Esophagus squamous epithelium (tissue), 5 donors: Measurements from ENCODE around the gene JPT2. TPM values are rescaled to one million over a fixed set of nuclear protein-coding genes. Genes with fewer than 3 reads are reported as not detected.

Experiments
- DNase-seq: peaks from one replicate; lab custom pipeline; 2025; lab: John Stamatoyannopoulos, UW
- H3K27ac ChIP-seq, 4 donors: fragments of 200-600 bp; sonication (generic); one replicate each; pipeline ENCODE4 v1.5.1; 2016 to 2019; ENCODE audit warnings: mild to moderate bottlenecking in 1 of 4
- H3K27me3 ChIP-seq, 4 donors: fragments of 200-600 bp; sonication (generic); 1 replicate in 3 of 4; 2 replicates in 1 of 4; pipeline versions ENCODE4 v1.5.1 to v1.6.0; 2017 to 2021; ENCODE audit warnings: antibody characterized with exemption in 1 of 4
- H3K36me3 ChIP-seq, 3 donors: fragments of 200-600 bp; sonication (generic); one replicate each; pipeline ENCODE4 v1.5.1; 2016 to 2019
- H3K4me1 ChIP-seq, 3 donors: fragments of 200-600 bp; sonication (generic); one replicate each; pipeline ENCODE4 v1.5.1; 2017 to 2019
- H3K4me3 ChIP-seq, 4 donors: fragments of 200-600 bp; sonication (generic); 1 replicate in 3 of 4; 2 replicates in 1 of 4; pipeline ENCODE4 v1.5.1; 2016 to 2019; ENCODE audit warnings: mild to moderate bottlenecking in 2 of 4, moderate library complexity in 1 of 4
- H3K9me3 ChIP-seq, 3 donors: fragments of 200-600 bp; sonication (generic); one replicate each; pipeline ENCODE4 v1.5.1; 2016 to 2019
- POLR2A ChIP-seq, 4 donors: fragments of 450-650 bp; IDR thresholded peaks; one replicate each; pipeline ENCODE4 v1.6.1; 2017; ENCODE audit warnings: antibody characterized with exemption in 4 of 4, mild to moderate bottlenecking in 4 of 4, moderate library complexity in 3 of 4
- WGBS, 2 donors: methylation state at CpG; one replicate each; pipeline ENCODE4 v1.1.5; 2018; 5-methylcytosine and 5-hydroxymethylcytosine counted together
- intact Hi-C: fragments of 100-400 bp; cut with DNase I; formaldehyde crosslinking; loops from one replicate; pipeline ENCODE4 v1.15.0; 2022
- total RNA-seq, 4 donors: library from RNA; depleted of rRNA; stranded (reverse); fragments of >200 nt; gene quantifications; one replicate each; pipeline ENCODE4 v1.1.0, GENCODE V29; 2016
- TF ChIP-seq, protein P1 (sequence below), 6 experiments: fragments of 450-650 bp in 4 of 6; fragments of 200-600 bp in 2 of 6; sonication (generic) in 2 of 6; IDR thresholded peaks; one replicate each; pipeline ENCODE4 v1.5.1; 2016 to 2019; ENCODE audit warnings: antibody characterized with exemption in 6 of 6, mild to moderate bottlenecking in 4 of 6, moderate library complexity in 4 of 6
- donor health status: DM: yes; HTN: yes; CAD: no.

JPT2 gene
- total RNA-seq, 4 donors from 2014 or later = 45.6 to 68.0 (median 48.6) TPM

DNA sequence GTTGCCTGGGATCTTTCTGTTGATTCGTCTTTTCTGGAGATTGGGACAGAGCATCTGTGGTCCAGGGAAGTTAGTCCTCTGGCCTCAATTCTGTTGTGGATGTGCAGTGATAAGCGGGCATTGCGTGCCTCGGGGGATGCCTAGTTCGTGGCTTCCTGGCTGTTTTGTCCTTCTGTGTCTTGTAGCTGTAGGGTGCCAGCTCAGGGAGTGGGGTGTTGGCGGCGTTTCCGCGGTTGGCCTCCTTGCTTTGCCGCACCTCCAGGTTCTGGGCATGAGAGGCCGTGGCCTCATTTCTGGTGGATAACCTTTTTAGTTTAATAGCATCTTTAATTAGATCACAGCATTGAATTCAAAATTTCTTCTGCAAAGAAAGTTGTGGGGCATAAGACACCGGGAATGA lies 1.4 kb upstream of the JPT2 start:
- DNase-seq = no peak
- peaks cover 13 to 40% (median 17%) of the 10 kb centered on the region in 3 donors for H3K4me1 ChIP-seq
- intact Hi-C loops = no loop called here
- WGBS, 2 donors = 81 to 100% methylated on average over 3 to 6 of the region's 12 CpGs
- no peaks in the 10 kb centered on the region for H3K27me3 ChIP-seq
- no peak for TF ChIP-seq POLR2A (IDR thresholded peaks at IDR 0.05)
- TF ChIP-seq, protein P1, sequence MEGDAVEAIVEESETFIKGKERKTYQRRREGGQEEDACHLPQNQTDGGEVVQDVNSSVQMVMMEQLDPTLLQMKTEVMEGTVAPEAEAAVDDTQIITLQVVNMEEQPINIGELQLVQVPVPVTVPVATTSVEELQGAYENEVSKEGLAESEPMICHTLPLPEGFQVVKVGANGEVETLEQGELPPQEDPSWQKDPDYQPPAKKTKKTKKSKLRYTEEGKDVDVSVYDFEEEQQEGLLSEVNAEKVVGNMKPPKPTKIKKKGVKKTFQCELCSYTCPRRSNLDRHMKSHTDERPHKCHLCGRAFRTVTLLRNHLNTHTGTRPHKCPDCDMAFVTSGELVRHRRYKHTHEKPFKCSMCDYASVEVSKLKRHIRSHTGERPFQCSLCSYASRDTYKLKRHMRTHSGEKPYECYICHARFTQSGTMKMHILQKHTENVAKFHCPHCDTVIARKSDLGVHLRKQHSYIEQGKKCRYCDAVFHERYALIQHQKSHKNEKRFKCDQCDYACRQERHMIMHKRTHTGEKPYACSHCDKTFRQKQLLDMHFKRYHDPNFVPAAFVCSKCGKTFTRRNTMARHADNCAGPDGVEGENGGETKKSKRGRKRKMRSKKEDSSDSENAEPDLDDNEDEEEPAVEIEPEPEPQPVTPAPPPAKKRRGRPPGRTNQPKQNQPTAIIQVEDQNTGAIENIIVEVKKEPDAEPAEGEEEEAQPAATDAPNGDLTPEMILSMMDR (IDR thresholded peaks at IDR 0.05) = no peak
- H3K27ac ChIP-seq = no peak overlapping the region
- no peak overlapping the region for H3K4me3 ChIP-seq
- no peaks in the 10 kb centered on the region for H3K9me3 ChIP-seq
- H3K36me3 ChIP-seq = peaks cover 8 to 49% (median 16%) of the 10 kb centered on the region in 3 donors

DNA sequence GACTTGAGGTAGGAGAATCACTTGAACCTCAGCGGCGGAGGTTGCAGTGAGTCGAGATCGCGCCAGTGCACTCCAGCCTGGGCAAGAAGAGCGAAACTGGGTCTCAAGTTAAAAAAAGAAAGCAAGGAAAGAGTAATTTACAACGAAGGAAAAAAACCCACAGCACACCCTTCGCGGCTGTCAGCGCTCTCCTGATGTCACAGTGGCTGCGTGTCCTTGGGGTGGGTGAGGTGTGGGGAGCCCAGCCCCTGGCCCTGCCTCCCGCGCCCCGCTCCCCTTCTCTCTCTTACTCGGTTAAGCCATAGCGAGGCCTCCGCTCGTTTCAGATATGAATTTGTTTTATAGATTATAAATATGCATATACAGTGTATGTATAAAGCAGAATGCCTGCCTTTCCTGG lies 740 bp upstream of the JPT2 start:
- intact Hi-C loops = no loop called here
- peak overlapping the region in 2 of 4 donors; percentile 80 to 94 for H3K4me3 ChIP-seq
- H3K9me3 ChIP-seq = no peaks in the 10 kb centered on the region
- WGBS, 2 donors = 87 to 88% methylated on average over 18 of the region's 18 CpGs
- H3K36me3 ChIP-seq = peaks cover 8 to 42% (median 10%) of the 10 kb centered on the region in 3 donors
- peaks cover 13 to 46% (median 17%) of the 10 kb centered on the region in 3 donors for H3K4me1 ChIP-seq
- TF ChIP-seq, protein P1 (IDR thresholded peaks at IDR 0.05) = no peak
- H3K27me3 ChIP-seq = no peaks in the 10 kb centered on the region
- H3K27ac ChIP-seq = peak overlapping the region in 3 of 4 donors; percentile 32 to 95 (median 87)
- DNase-seq = no peak

DNA sequence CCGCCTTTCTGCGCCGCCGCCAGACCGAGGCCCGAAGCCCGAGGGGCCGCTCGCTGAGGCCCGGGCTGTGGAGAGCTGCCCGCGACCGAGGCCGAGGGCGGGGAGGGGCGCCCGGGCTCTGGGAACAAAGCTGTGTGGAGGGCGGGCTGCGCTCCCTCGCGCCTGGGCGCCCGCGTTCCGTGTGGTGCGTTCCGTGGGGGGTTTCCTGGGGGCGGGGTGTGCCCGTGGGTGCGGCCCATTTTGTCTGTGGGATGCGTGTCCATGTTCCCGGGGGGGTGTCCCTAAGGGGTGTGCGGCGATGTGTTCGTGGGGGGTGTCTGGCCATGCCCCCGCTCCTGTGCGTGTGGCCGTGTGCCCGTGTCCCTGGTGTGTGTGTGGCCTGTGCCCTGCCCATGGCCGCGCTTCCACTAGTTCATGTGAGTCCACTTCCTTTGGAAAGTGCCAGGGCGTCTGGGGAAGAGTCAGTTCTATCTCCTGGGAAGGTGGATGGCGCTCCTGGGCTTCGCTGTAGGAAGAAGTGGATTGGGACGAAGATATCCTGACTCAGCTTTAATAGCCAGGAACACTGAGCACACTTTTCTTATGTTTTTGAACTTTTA lies 520 bp downstream of the JPT2 start:
- no peak for DNase-seq
- H3K9me3 ChIP-seq = no peaks in the 10 kb centered on the region
- H3K36me3 ChIP-seq = peaks cover 8 to 38% (median 10%) of the 10 kb centered on the region in 3 donors
- WGBS, 2 donors = 0% methylated on average over 2 to 9 of the region's 45 CpGs
- peaks cover 13 to 47% (median 17%) of the 10 kb centered on the region in 3 donors for H3K4me1 ChIP-seq
- H3K27me3 ChIP-seq = no peaks in the 10 kb centered on the region
- intact Hi-C loops = no loop called here
- TF ChIP-seq POLR2A (IDR thresholded peaks at IDR 0.05) = no peak
- TF ChIP-seq, protein P1 (IDR thresholded peaks at IDR 0.05) = no peak
- H3K27ac ChIP-seq = peak overlapping the region; percentile 82 to 95 (median 86)
- peak overlapping the region; percentile 61 to 94 (median 74) for H3K4me3 ChIP-seq

DNA sequence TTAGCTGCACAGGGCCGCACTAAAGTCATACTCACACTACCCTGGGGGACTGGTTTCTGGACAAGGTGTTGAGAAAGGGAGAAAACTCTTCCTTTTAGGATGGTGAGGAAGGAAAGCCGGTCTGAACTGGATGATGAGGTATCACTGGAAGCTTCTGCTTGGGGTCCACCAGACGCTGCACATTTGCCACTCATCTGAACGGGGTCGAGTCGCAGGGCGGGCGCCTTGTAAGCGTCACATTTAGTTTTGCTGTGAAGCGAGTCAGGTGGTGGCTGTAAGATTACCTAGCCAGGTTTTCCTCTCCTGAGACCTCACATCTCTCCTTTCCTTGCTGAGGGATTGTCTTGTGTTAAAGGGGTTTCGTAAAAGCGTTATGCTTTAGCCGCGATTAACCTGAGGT lies 2.3 kb downstream of the JPT2 start:
- TF ChIP-seq POLR2A (IDR thresholded peaks at IDR 0.05) = no peak
- TF ChIP-seq, protein P1 (IDR thresholded peaks at IDR 0.05) = no peak
- Histone ChIP-seq H3K4me1 (peaks cover 13 to 47% (median 17%) of the 10 kb centered on the region in 3 donors), H3K9me3 (no peaks in the 10 kb centered on the region), H3K27ac (peak overlapping the region in 1 of 4 donors; percentile 82), H3K36me3 (peaks cover 0 to 38% (median 0%) of the 10 kb centered on the region in 3 donors), H3K27me3 (no peaks in the 10 kb centered on the region), H3K4me3 (no peak overlapping the region)
- intact Hi-C loops = no loop called here
- DNase-seq = no peak
- WGBS, 2 donors = 80 to 85% methylated on average over 14 of the region's 14 CpGs

DNA sequence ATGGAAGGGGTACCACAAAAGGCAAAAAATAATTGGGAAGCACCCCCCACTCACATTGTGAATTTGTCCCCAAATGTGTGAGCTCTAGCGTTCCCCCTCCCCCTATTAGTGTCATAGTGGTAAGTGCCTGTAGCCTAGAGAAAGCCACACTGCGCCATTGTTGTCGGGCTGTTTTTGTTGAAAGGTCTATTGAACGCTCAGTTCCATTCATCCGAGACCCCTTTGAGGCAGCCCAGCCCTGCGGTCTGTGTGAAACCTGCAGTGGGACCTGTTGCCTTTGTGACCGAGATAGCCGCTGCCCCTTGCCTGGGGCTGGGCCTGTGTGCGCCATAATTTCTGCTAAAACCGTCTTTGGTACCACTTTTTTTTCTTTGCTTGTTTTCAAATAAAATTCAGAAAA lies 3.0 kb downstream of the JPT2 start:
- intact Hi-C loops = no loop called here
- Histone ChIP-seq H3K4me3 (no peak overlapping the region), H3K36me3 (peaks cover 0 to 38% (median 0%) of the 10 kb centered on the region in 3 donors), H3K4me1 (peaks cover 13 to 47% (median 17%) of the 10 kb centered on the region in 3 donors), H3K27me3 (no peaks in the 10 kb centered on the region), H3K27ac (peak overlapping the region in 1 of 4 donors; percentile 46), H3K9me3 (no peaks in the 10 kb centered on the region)
- WGBS, 2 donors = 82 to 89% methylated on average over 8 to 10 of the region's 10 CpGs
- no peak for TF ChIP-seq POLR2A (IDR thresholded peaks at IDR 0.05)
- TF ChIP-seq, protein P1 (IDR thresholded peaks at IDR 0.05) = no peak
- DNase-seq = no peak
